Subcutaneous abdominal adipose tissue (tissue), 5 donors: ENCODE results near the gene BCR.

Source experiments
- H3K27ac ChIP-seq: one replicate; pipeline ENCODE4 v1.7.0; 2013; ENCODE audit warnings: low read depth, mild to moderate bottlenecking, inconsistent platforms, low read length, moderate library complexity
- H3K27me3 ChIP-seq, 5 donors: one replicate each; pipeline ENCODE4 v1.7.0; 2013; ENCODE audit warnings: low read length in 5 of 5, inconsistent platforms in 1 of 5; ENCODE audit not compliant: control insufficient read depth in 5 of 5, insufficient read depth in 4 of 5
- H3K36me3 ChIP-seq, 5 donors: one replicate each; pipeline ENCODE4 v1.7.0; 2013; ENCODE audit warnings: low read length in 5 of 5; ENCODE audit not compliant: control insufficient read depth in 5 of 5, insufficient read depth in 5 of 5
- H3K4me1 ChIP-seq, 5 donors: one replicate each; pipeline ENCODE4 v1.7.0; 2013; ENCODE audit warnings: low read length in 5 of 5, mild to moderate bottlenecking in 3 of 5, moderate library complexity in 1 of 5; ENCODE audit not compliant: control insufficient read depth in 5 of 5, insufficient read depth in 5 of 5
- H3K4me3 ChIP-seq, 5 donors: one replicate each; pipeline ENCODE4 v1.7.0; 2013; ENCODE audit warnings: low read length in 5 of 5, low read depth in 1 of 5
- H3K9ac ChIP-seq, 5 donors: one replicate each; pipeline ENCODE4 v1.7.0; 2013; ENCODE audit warnings: low read length in 5 of 5, mild to moderate bottlenecking in 4 of 5, moderate library complexity in 3 of 5
- H3K9me3 ChIP-seq, 5 donors: one replicate each; pipeline ENCODE4 v1.7.0; 2013; ENCODE audit warnings: low read length in 5 of 5; ENCODE audit not compliant: control insufficient read depth in 5 of 5
- donor health status: healthy.
- donor health status: healthy.
- donor health status: healthy.
- donor health status: healthy.
- donor health status: healthy.

Gene BCR

GRCh38 chr22:23140385-23140784 is 39.9 kb upstream of the BCR start:
- Histone ChIP-seq H3K9ac (no peak overlapping the region), H3K27me3 (no peaks in the 10 kb centered on the region), H3K4me1 (peaks cover 0 to 39% (median 21%) of the 10 kb centered on the region in 5 donors), H3K9me3 (no peaks in the 10 kb centered on the region), H3K4me3 (no peak overlapping the region), H3K27ac (no peak overlapping the region), H3K36me3 (no peaks in the 10 kb centered on the region)

DNA sequence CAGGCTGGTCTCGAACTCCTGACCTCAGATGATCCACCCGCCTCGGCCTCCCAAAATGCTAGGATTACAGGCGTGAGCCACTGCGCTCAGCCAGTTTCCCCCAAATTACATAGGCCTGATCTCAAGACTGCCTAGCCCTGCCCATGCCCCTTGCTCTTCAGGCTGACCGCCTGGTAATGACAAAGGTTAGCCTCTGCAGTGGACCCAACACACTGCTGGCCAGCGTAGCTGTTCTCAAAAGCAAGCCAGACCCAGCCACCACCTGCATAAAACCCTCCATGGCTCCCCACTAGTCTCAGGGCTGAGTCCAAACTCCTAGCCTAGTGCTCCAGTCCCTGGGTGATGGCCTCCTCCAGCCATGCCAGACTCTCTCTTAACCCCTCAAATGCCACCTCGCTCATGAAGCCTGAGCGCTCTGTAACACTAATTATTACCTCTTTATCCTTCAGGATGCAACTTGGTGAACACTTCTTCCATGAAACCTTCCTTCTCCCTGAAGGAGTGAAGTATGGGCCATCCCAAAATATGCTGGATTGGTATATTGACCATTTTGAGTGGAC is 37.7 kb upstream of the BCR start:
- Histone ChIP-seq H3K9me3 (no peaks in the 10 kb centered on the region), H3K4me1 (peaks cover 0 to 44% (median 30%) of the 10 kb centered on the region in 5 donors), H3K27ac (no peak overlapping the region), H3K4me3 (no peak overlapping the region), H3K9ac (no peak overlapping the region), H3K36me3 (no peaks in the 10 kb centered on the region), H3K27me3 (no peaks in the 10 kb centered on the region)

DNA sequence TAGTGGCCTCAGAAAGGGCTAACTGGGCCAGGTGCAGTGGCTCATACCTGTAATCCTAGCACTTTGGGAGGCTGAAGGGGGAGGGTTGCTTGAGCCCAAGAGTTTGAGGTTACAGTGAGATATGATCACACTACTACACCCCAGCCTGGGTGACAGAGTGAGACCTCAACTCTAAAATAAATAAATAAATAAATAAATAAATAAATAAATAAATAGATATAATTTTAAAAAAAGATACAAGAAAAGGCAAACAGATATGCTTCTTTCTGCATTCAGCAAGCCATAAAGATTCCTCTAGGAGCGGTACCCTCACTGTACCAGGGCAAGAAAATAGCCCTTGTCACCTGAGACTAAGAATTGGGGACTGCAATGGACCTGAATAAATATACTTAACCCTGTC is 37.2 kb upstream of the BCR start:
- H3K9ac ChIP-seq: no peak overlapping the region
- H3K36me3 ChIP-seq: no peaks in the 10 kb centered on the region
- H3K4me3 ChIP-seq: no peak overlapping the region
- no peaks in the 10 kb centered on the region for H3K27me3 ChIP-seq
- peaks cover 0 to 43% (median 32%) of the 10 kb centered on the region in 5 donors for H3K4me1 ChIP-seq
- H3K27ac ChIP-seq: no peak overlapping the region
- H3K9me3 ChIP-seq: no peaks in the 10 kb centered on the region

DNA sequence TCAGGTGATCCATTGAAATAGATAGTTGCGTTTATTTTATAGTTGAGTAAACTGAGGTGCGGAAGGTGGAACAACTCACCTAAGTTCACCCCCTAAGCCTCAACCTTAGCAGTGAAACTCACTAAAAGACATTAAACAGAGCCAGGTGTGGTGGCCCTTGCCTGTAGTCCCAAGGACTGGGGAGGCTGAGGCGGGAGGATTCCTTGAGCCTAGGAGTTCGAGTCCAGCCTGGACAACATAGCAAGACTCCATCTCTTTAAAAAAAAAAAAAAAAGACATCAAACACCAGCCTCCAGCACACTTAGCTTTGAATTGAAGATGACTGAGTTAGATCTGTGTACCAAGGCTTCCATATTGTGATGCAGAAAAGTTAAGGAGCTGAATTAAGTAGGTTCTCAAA is 35.9 kb upstream of the BCR start:
- Histone ChIP-seq H3K27me3 (no peaks in the 10 kb centered on the region), H3K36me3 (no peaks in the 10 kb centered on the region), H3K9ac (no peak overlapping the region), H3K27ac (no peak overlapping the region), H3K4me3 (no peak overlapping the region), H3K4me1 (peaks cover 0 to 39% (median 30%) of the 10 kb centered on the region in 5 donors), H3K9me3 (no peaks in the 10 kb centered on the region)

DNA sequence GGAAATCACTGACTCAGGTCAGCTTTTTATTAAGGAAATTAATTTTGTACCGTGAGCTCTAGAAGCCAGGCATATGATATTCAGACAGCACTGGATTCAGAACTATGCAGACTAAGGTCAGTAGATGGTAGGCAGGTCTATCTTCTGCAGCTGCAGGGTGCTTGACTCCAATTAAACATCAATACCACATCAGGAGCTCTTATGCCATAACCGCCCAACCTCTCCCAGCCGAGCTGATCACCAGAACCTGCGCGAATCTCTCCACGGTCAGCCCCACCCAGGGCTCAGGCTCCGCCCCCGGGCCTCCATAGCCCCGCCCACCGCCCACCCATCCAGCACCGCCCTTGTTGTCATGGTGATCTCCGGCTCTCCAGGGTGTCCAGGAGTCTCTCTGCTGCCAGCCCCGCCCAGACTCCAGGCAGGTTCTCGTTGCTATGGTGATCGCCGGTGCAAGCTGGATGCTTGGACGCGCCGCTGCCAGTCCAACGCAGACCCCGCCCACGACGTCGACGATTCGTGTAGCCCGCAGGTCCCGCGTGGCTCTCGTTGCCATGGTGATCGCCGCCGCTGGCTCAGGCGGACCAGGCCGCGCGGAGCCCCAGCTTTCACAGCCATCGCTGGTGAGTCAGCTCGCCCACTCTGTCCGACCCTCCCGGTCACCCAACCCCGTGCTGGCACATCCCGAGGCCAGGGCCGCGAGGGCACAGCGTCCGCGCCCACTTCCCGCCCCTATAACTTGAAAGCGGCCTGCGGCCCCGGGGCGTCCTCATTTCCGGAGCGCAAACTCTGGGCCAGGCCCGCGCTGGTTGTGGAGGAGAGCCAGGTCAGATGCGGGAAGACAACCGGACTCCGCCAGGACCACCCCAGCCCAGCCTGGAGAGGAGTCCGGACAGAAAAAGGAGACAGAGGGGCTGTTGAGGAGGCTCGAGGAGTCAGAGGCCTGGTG is 35.1 kb upstream of the BCR start, which contains the start of gene RAB36:
Gene RAB36, plus strand, starts transcription at position 546 of the 946 bp plus-strand sequence. CDS start 1,140 bp downstream, outside the sequence.
- peaks cover 0 to 45% (median 32%) of the 10 kb centered on the region in 5 donors for H3K4me1 ChIP-seq
- H3K27ac ChIP-seq: peak within 1 kb of the TSS; percentile 57
- H3K36me3 ChIP-seq: peaks cover 0 to 3% (median 0%) of the 10 kb centered on the region in 5 donors
- no peaks in the 10 kb centered on the region for H3K9me3 ChIP-seq
- H3K4me3 ChIP-seq: peak within 1 kb of the TSS; percentile 13 to 65 (median 56)
- peak within 1 kb of the TSS in 4 of 5 donors; percentile 9 to 72 (median 60) for H3K9ac ChIP-seq
- no peaks in the 10 kb centered on the region for H3K27me3 ChIP-seq

DNA sequence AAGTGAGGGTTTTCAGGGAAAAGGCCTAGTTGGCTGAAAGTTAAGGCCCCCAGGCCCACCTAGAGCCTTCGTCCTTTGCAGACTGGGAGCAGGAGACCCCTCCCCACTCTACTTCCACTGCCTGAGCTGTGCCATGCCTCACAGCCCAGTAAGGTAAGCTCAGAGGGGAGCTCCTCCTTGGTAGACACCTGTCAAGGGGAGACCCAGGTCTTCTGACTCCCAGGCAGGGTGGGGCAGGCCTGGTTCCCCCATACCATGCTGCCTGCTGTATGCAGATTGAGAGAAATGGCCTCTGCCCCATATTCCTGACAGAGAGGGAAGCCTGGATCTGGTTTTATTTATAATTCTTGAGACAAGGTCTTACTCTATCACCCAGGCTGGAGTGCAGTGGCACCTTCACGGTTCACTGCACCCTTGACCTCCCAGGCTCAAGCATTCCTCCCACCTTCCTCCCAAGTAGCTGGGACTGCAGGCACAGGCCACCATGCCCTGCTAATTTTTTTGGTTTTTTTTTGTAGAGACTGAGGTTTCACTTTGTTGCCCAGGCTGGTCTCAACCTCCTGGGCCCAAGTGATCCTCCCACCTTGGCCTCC is 34.3 kb upstream of the BCR start:
- peak overlapping the region; percentile 57 for H3K27ac ChIP-seq
- H3K9ac ChIP-seq: peak overlapping the region in 4 of 5 donors; percentile 9 to 72 (median 60)
- peaks cover 0 to 3% (median 0%) of the 10 kb centered on the region in 5 donors for H3K36me3 ChIP-seq
- no peaks in the 10 kb centered on the region for H3K9me3 ChIP-seq
- peak overlapping the region; percentile 13 to 65 (median 56) for H3K4me3 ChIP-seq
- peaks cover 0 to 49% (median 32%) of the 10 kb centered on the region in 5 donors for H3K4me1 ChIP-seq
- no peaks in the 10 kb centered on the region for H3K27me3 ChIP-seq

DNA sequence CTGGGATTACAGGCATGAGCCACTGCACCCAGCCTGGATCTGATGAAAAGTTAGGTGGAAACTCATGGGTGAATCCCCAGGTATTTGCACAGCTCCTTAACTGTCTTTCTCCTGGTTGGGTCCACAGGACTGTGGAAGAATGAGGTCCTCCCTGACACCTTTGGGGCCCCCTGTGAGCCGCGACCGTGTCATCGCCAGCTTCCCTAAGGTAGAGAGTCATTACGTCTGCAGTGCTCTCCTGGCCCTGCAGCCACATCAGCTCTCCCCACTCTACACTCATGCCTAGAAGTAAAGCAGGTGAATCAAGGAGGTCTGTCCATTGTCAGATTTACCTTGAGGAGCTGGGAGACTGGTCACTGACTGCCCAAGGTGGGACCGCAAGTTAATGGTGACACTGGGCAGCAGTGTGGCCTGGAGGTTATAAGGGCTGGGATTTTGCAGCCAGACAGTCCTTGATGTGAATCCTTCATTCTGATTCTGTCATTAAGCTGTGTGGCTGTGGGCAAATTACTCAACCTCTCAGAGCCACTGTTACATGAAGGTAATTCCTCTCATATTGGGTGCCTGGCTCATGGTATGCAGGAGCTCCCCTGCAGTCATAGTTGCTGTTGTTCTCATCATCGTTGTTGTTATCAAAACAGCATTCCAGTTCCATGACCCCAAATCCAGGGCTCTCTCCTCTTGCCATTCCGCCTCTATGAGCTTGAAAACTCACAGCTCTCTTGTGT is 33.7 kb upstream of the BCR start:
- Histone ChIP-seq H3K9me3 (no peaks in the 10 kb centered on the region), H3K9ac (no peak overlapping the region), H3K4me1 (peaks cover 0 to 45% (median 29%) of the 10 kb centered on the region in 5 donors), H3K27ac (no peak overlapping the region), H3K27me3 (no peaks in the 10 kb centered on the region), H3K4me3 (no peak overlapping the region), H3K36me3 (peaks cover 0 to 3% (median 0%) of the 10 kb centered on the region in 5 donors)

DNA sequence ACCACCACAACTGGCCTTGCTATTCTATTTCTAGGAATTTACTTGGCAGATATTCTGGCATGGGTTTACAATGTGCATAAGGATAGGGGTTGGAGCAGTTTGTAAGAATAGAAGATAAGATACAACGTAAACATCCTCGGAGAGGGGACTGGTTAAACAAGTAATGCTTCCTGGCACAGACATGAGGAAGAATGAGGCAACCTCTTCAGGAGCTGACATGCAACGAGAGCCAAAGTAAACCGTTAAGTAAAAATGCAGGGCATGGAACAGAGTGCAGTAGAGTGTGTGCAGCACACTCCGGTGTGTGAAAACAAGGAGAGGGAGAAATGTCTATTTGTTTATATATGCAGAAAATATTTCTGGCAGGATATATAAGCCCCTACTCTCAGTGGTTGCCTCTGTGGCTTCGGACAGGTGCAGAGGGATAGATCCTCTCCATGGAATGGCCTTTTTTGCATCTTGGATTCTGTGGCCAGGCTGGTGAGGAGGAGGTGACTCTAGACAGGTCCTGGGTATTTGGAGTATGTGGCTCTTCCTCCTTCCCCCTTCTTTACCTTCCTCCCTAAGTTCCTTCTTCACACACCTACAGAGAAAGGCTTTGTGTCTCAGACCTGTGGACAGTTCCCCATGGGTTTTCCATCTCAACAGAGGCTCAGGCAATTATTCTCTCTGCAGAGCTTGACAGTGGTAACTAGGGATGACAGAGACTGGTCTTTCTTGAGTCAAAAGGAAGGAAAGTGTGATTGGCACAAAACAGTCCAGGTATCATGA is 32.5 kb upstream of the BCR start:
- Histone ChIP-seq H3K9me3 (no peaks in the 10 kb centered on the region), H3K27ac (no peak overlapping the region), H3K27me3 (no peaks in the 10 kb centered on the region), H3K9ac (no peak overlapping the region), H3K36me3 (peaks cover 0 to 3% (median 0%) of the 10 kb centered on the region in 5 donors), H3K4me3 (no peak overlapping the region), H3K4me1 (peaks cover 0 to 40% (median 18%) of the 10 kb centered on the region in 5 donors)

- H3K36me3 ChIP-seq: peaks cover 0 to 3% (median 2%) of the 10 kb centered on the region in 5 donors
- H3K4me1 ChIP-seq: peaks cover 0 to 39% (median 16%) of the 10 kb centered on the region in 5 donors
These were observed 30.5 kb upstream of the BCR start for GRCh38 chr22:23149743-23150238.

More at GRCh38 chr22:23149743-23150238, 30.5 kb upstream of the BCR start:
- no peak overlapping the region for H3K9ac ChIP-seq
- no peaks in the 10 kb centered on the region for H3K27me3 ChIP-seq
- no peak overlapping the region for H3K4me3 ChIP-seq
- no peaks in the 10 kb centered on the region for H3K9me3 ChIP-seq
- no peak overlapping the region for H3K27ac ChIP-seq
